AG10803 (cell line): ENCODE results near the gene PLEKHG3.
A peak's percentile ranks its signal among the peaks of the same experiment; 100 is the strongest.

Source experiments
- DNase-seq: peaks from one replicate; pipeline ENCODE4 v3.0.0; 2010; ENCODE audit warnings: low read depth
- H3K4me3 ChIP-seq: 2 replicates; pipeline ENCODE4 v1.5.1; 2011; ENCODE audit warnings: mild to moderate bottlenecking, low read length, control low read depth
- CTCF ChIP-seq: conservative IDR thresholded peaks from 2 replicates; pipeline ENCODE4 v1.5.1; 2011; ENCODE audit warnings: mild to moderate bottlenecking, low read length, control low read depth, inconsistent platforms

Gene PLEKHG3

GRCh38 chr14:64681796-64682710 is 22.2 kb upstream of the PLEKHG3 start:
- H3K4me3 ChIP-seq: no peak overlapping the region
- DNase-seq: peak; percentile 84
- no peak for TF ChIP-seq CTCF

GRCh38 chr14:64682843-64683242 is 21.4 kb upstream of the PLEKHG3 start:
- no peak for DNase-seq
- no peak overlapping the region for H3K4me3 ChIP-seq
- no peak for TF ChIP-seq CTCF

GRCh38 chr14:64683264-64683663 is 21.0 kb upstream of the PLEKHG3 start:
- H3K4me3 ChIP-seq: no peak overlapping the region
- DNase-seq: no peak
- TF ChIP-seq CTCF: no peak

- H3K4me3 ChIP-seq: no peak overlapping the region
- TF ChIP-seq CTCF: no peak
- peak; percentile 60 for DNase-seq
Measured at GRCh38 chr14:64684091-64684490, 20.1 kb upstream of the PLEKHG3 start.

- TF ChIP-seq CTCF: no peak
- DNase-seq: peak; percentile 35
- no peak overlapping the region for H3K4me3 ChIP-seq
Measured at GRCh38 chr14:64685371-64686281, 18.6 kb upstream of the PLEKHG3 start.

- no peak for DNase-seq
- no peak overlapping the region for H3K4me3 ChIP-seq
- TF ChIP-seq CTCF: no peak
Measured at GRCh38 chr14:64686282-64686615, 18.0 kb upstream of the PLEKHG3 start.
